Brain microvascular endothelial cell (primary cell): Measurements from ENCODE around the gene KIRREL3.

Source experiments
- DNase-seq: peaks from one replicate; pipeline ENCODE4 v3.0.0-alpha.2; 2020
- H3K27ac ChIP-seq: fragments of 250-450 bp; sonication (Bioruptor Pico); 2 replicates; pipeline ENCODE4 v1.5.1; 2020; ENCODE audit warnings: mild to moderate bottlenecking, moderate library complexity
- H3K27me3 ChIP-seq: fragments of 250-450 bp; sonication (Bioruptor Pico); replicated peaks from 2 replicates; pipeline ENCODE4 v1.5.1; 2020; ENCODE audit warnings: mild to moderate bottlenecking
- H3K36me3 ChIP-seq: fragments of 250-450 bp; sonication (Bioruptor Pico); replicated peaks from 2 replicates; pipeline ENCODE4 v1.5.1; 2020; ENCODE audit warnings: mild to moderate bottlenecking
- H3K4me3 ChIP-seq: 2 replicates; pipeline ENCODE4 v1.5.1; 2011; ENCODE audit warnings: low read depth, mild to moderate bottlenecking, control low read depth, low read length, moderate library complexity
- CTCF ChIP-seq: IDR thresholded peaks from 2 replicates; pipeline ENCODE4 v1.5.1; 2011; ENCODE audit warnings: low read depth, mild to moderate bottlenecking, moderate library complexity, low read length, control low read depth, inconsistent platforms; ENCODE audit errors: missing control alignments
- in situ Hi-C: cut with HindIII; loops from 2 replicates; pipeline ENCODE4 v1.10.0; 2017; ENCODE audit warnings: low sequenced_read_pairs, low pct_ligation_motif_present

Gene KIRREL3

DNA sequence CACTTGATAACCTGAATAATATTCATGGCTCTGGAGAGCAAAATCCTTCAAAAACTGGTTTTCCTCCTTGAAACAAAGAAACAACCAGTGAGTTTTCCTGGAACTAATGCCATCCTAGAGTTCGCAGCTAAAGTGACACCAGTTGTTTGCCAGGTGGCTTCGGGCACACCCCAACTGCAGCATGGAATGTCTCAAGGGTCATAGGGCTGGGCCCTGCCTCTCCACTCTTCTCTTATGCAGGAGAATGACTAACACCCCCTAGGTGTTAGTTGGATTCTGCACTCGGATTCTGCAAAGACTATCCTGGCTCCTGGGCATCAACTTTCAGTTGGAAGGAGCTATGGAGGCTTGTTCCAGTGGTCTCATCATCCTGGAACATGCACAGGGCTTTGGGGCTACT is 98.8 kb downstream of the KIRREL3 start:
- TF ChIP-seq CTCF, result no peak
- Histone ChIP-seq H3K36me3 (no peaks in the 10 kb centered on the region), H3K27me3 (no peaks in the 10 kb centered on the region), H3K4me3 (no peak overlapping the region), H3K27ac (no peak overlapping the region)
- no peak for DNase-seq
- in situ Hi-C loops, result no loop called here

GRCh38 chr11:126899961-126900748 is 100.4 kb downstream of the KIRREL3 start:
- in situ Hi-C loops, result no loop called here
- DNase-seq, result no peak
- H3K27me3 ChIP-seq, result no peaks in the 10 kb centered on the region

GRCh38 chr11:126898802-126899201 is 101.8 kb downstream of the KIRREL3 start:
- TF ChIP-seq CTCF, result no peak
- in situ Hi-C loops, result no loop called here

More at GRCh38 chr11:126899961-126900748, 100.4 kb downstream of the KIRREL3 start:
- TF ChIP-seq CTCF, result no peak
- Histone ChIP-seq H3K4me3 (no peak overlapping the region), H3K27ac (no peak overlapping the region), H3K36me3 (no peaks in the 10 kb centered on the region)

DNA sequence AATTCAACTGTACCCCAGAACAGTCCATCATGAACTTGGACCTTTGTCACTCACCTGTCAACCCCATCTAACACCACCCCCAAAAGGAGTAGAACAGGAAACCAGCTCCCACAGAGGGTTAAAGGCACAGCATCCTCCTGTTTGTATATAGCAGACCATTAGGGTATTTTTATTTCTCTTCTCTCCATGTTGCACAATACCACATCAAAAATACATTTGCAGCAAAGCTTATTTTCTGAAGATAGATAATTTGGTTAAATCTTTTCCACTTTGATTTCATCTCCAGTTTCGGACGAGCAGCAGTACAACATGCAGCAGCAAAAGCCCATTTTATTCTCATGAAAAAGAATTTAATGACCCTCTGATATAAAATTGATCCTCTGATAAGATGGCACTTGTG is 103.1 kb downstream of the KIRREL3 start:
- Histone ChIP-seq H3K27me3 (no peaks in the 10 kb centered on the region), H3K36me3 (no peaks in the 10 kb centered on the region), H3K27ac (no peak overlapping the region), H3K4me3 (no peak overlapping the region)
- TF ChIP-seq CTCF, result no peak
- DNase-seq, result no peak
- in situ Hi-C loops, result no loop called here

More at GRCh38 chr11:126898802-126899201, 101.8 kb downstream of the KIRREL3 start:
- H3K27me3 ChIP-seq, result no peaks in the 10 kb centered on the region
- no peak overlapping the region for H3K4me3 ChIP-seq
- DNase-seq, result no peak
- H3K36me3 ChIP-seq, result no peaks in the 10 kb centered on the region
- no peak overlapping the region for H3K27ac ChIP-seq

DNA sequence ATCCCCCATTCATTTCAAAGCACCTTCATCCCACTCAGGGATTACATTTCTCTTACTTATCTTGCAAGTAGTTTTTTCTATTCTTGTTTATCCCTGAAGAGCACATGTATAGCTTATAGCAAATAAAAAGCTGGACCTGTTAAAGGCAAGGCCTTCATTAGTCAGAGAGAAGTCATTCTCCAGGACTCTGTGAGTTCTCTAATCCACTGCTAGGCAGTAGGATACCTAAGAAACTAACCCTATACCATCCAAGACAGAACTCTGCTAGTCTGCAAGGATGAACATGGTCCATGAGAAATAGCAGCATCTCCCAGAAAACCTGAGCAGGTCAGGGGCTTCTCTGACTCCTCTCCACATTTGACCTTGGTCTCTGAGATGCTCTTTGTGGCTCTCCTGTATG is 104.5 kb downstream of the KIRREL3 start:
- TF ChIP-seq CTCF, result no peak
- in situ Hi-C loops, result no loop called here
- no peak overlapping the region for H3K4me3 ChIP-seq
- H3K36me3 ChIP-seq, result no peaks in the 10 kb centered on the region
- no peaks in the 10 kb centered on the region for H3K27me3 ChIP-seq
- DNase-seq, result no peak
- H3K27ac ChIP-seq, result no peak overlapping the region

- Histone ChIP-seq H3K36me3 (no peaks in the 10 kb centered on the region), H3K27ac (no peak overlapping the region), H3K27me3 (no peaks in the 10 kb centered on the region), H3K4me3 (no peak overlapping the region)
- no peak for TF ChIP-seq CTCF
- no peak for DNase-seq
- in situ Hi-C loops, result no loop called here
These were observed 106.8 kb downstream of the KIRREL3 start for GRCh38 chr11:126893796-126894195.
